DND-41 (cell line): ENCODE results near the gene CTSD.

Experiments
- ATAC-seq: fragments of 200-7000 bp; cut with Tn5 transposase; 3 replicates; pipeline ENCODE4 v1.9.1; 2021; ENCODE audit warnings: low read depth; ENCODE audit not compliant: insufficient read depth
- DNase-seq: peaks from one replicate; pipeline ENCODE4 v3.0.0-alpha.2; 2020
- H2AFZ ChIP-seq: 2 replicates; pipeline ENCODE4 v1.6.0; 2012; ENCODE audit warnings: low read depth, low read length
- H3K27ac ChIP-seq: 2 replicates; pipeline ENCODE4 v1.5.1; 2012; ENCODE audit warnings: low read length, inconsistent platforms
- H3K27me3 ChIP-seq: fragments of 200-600 bp; sonication (generic); 2 replicates; pipeline ENCODE4 v1.6.0; 2012; ENCODE audit warnings: low read length, mild to moderate bottlenecking, inconsistent platforms; ENCODE audit not compliant: insufficient read depth, poor library complexity
- H3K36me3 ChIP-seq: 2 replicates; pipeline ENCODE4 v1.5.1; 2012; ENCODE audit warnings: low read length, inconsistent platforms; ENCODE audit not compliant: insufficient read depth
- H3K4me1 ChIP-seq: 2 replicates; pipeline ENCODE4 v1.5.1; 2012; ENCODE audit warnings: mild to moderate bottlenecking, low read length; ENCODE audit not compliant: insufficient read depth
- H3K4me2 ChIP-seq: 2 replicates; pipeline ENCODE4 v1.6.0; 2012; ENCODE audit warnings: mild to moderate bottlenecking, moderate library complexity, low read length, inconsistent platforms; ENCODE audit not compliant: insufficient read depth
- H3K4me3 ChIP-seq, 2 experiments: fragments of 200-600 bp in 1 of 2; shearing (Covaris generic) in 1 of 2; 2 replicates each; pipeline ENCODE4 v1.5.1; 2012 to 2016; ENCODE audit warnings: inconsistent platforms in 2 of 2, low read length in 2 of 2, mild to moderate bottlenecking in 2 of 2, low read depth in 1 of 2, moderate library complexity in 1 of 2
- H3K79me2 ChIP-seq: 2 replicates; pipeline ENCODE4 v1.6.0; 2012; ENCODE audit warnings: low read length, inconsistent platforms; ENCODE audit not compliant: insufficient read depth
- H3K9ac ChIP-seq: 2 replicates; pipeline ENCODE4 v1.6.0; 2012; ENCODE audit warnings: low read depth, mild to moderate bottlenecking, inconsistent platforms, low read length, moderate library complexity
- H3K9me3 ChIP-seq: 2 replicates; pipeline ENCODE4 v1.5.1; 2012; ENCODE audit warnings: low read length, moderate library complexity, mild to moderate bottlenecking, inconsistent platforms; ENCODE audit not compliant: insufficient read depth, severe bottlenecking
- H4K20me1 ChIP-seq: 2 replicates; pipeline ENCODE4 v1.6.0; 2012; ENCODE audit warnings: low read length; ENCODE audit not compliant: insufficient read depth
- CTCF ChIP-seq: IDR thresholded peaks from 2 replicates; pipeline ENCODE4 v1.5.1; 2012; ENCODE audit warnings: borderline replicate concordance, low read length, moderate library complexity, mild to moderate bottlenecking; ENCODE audit not compliant: poor library complexity, severe bottlenecking; ENCODE audit errors: extremely low read depth
- EZH2 ChIP-seq: IDR thresholded peaks from 3 replicates; pipeline ENCODE4 v1.6.1; 2012; ENCODE audit warnings: borderline replicate concordance, low read depth, mild to moderate bottlenecking, moderate library complexity, low read length, inconsistent platforms; ENCODE audit not compliant: severe bottlenecking

CTSD gene

GRCh38 chr11:1729692-1730011 lies 34.1 kb downstream of the CTSD start:
- H3K9me3 ChIP-seq = no peaks in the 10 kb centered on the region
- H3K4me1 ChIP-seq = peaks cover 79% of the 10 kb centered on the region
- H3K79me2 ChIP-seq = no peaks in the 10 kb centered on the region; the same call in 1 of the 2 replicates
- no peaks in the 10 kb centered on the region for H3K36me3 ChIP-seq
- peak overlapping the region; percentile 54 for H3K9ac ChIP-seq
- H3K27ac ChIP-seq = peak overlapping the region; percentile 94
- H2AFZ ChIP-seq = peak overlapping the region; percentile 66
- H3K4me3 ChIP-seq = peak overlapping the region in 1 of 2 experiments; percentile 16; a peak in 1 of 4 replicates
- no peak for DNase-seq
- H3K27me3 ChIP-seq = no peaks in the 10 kb centered on the region
- TF ChIP-seq CTCF (no peak), EZH2 (no peak)
- no peak; the same call in 2 of the 3 replicates for ATAC-seq
- no peaks in the 10 kb centered on the region for H4K20me1 ChIP-seq
- peak overlapping the region; percentile 56 for H3K4me2 ChIP-seq

GRCh38 chr11:1728931-1729691 lies 34.6 kb downstream of the CTSD start:
- H3K4me3 ChIP-seq = peak overlapping the region in 1 of 2 experiments; percentile 37; a peak in 2 of 4 replicates
- H3K4me2 ChIP-seq = peak overlapping the region; percentile 56
- peaks cover 78% of the 10 kb centered on the region for H3K4me1 ChIP-seq
- H2AFZ ChIP-seq = peak overlapping the region; percentile 66
- no peaks in the 10 kb centered on the region for H4K20me1 ChIP-seq
- TF ChIP-seq EZH2 = no peak
- DNase-seq = peak; percentile 89
- peak overlapping the region; percentile 94 for H3K27ac ChIP-seq
- peak overlapping the region; percentile 54 for H3K9ac ChIP-seq
- peak; percentile 79 for ATAC-seq
- no peaks in the 10 kb centered on the region for H3K27me3 ChIP-seq
- no peaks in the 10 kb centered on the region; the same call in 1 of the 2 replicates for H3K79me2 ChIP-seq
- no peaks in the 10 kb centered on the region for H3K36me3 ChIP-seq
- H3K9me3 ChIP-seq = no peaks in the 10 kb centered on the region

- DNase-seq (no peak), ATAC-seq (no peak)
- Histone ChIP-seq H4K20me1 (no peaks in the 10 kb centered on the region), H3K27me3 (no peaks in the 10 kb centered on the region), H3K4me2 (peak overlapping the region; percentile 56), H3K79me2 (no peaks in the 10 kb centered on the region; the same call in 1 of the 2 replicates), H3K4me1 (peaks cover 70% of the 10 kb centered on the region), H3K36me3 (no peaks in the 10 kb centered on the region), H3K27ac (peak overlapping the region; percentile 94), H3K9ac (peak overlapping the region; percentile 54), H3K9me3 (no peaks in the 10 kb centered on the region), H3K4me3 (no peak overlapping the region), H2AFZ (no peak overlapping the region)
- TF ChIP-seq EZH2 (no peak), CTCF (no peak)
Observed at GRCh38 chr11:1728301-1728700, 35.4 kb downstream of the CTSD start.

GRCh38 chr11:1727861-1728260 lies 35.9 kb downstream of the CTSD start:
- H3K4me2 ChIP-seq = no peak overlapping the region

More at GRCh38 chr11:1727861-1728260, 35.9 kb downstream of the CTSD start:
- H3K27ac ChIP-seq = peak overlapping the region; percentile 94
- no peak overlapping the region for H3K4me3 ChIP-seq
- H3K79me2 ChIP-seq = no peaks in the 10 kb centered on the region; the same call in 1 of the 2 replicates
- H3K4me1 ChIP-seq = peaks cover 71% of the 10 kb centered on the region
- H3K9me3 ChIP-seq = no peaks in the 10 kb centered on the region
- ATAC-seq = no peak
- no peaks in the 10 kb centered on the region for H4K20me1 ChIP-seq
- DNase-seq = no peak
- TF ChIP-seq CTCF (no peak), EZH2 (no peak)
- peak overlapping the region; percentile 54 for H3K9ac ChIP-seq
- no peak overlapping the region for H2AFZ ChIP-seq
- no peaks in the 10 kb centered on the region for H3K36me3 ChIP-seq
- H3K27me3 ChIP-seq = no peaks in the 10 kb centered on the region
